Left lung (tissue), 10 donors: Measurements from ENCODE around the gene MRGPRF. TPM values are rescaled to one million over a fixed set of nuclear protein-coding genes. Genes with fewer than 3 reads are reported as not detected.

Experiments
- ATAC-seq: fragments of 200-7000 bp; cut with Tn5 transposase; one replicate; pipeline ENCODE4 v1.9.1; 2020; ENCODE audit warnings: moderate library complexity
- DNase-seq, 4 donors: peaks; one replicate each; pipeline ENCODE4 v3.0.0-alpha.2; 2013 to 2020
- H3K27ac ChIP-seq, 2 donors: fragments of 200-600 bp; sonication (generic) in 1 of 2; one replicate each; pipeline versions ENCODE4 v1.5.0 to v1.8.0; 2020 to 2021
- H3K27me3 ChIP-seq, 2 donors: fragments of 200-600 bp; sonication (generic) in 1 of 2; one replicate each; pipeline versions ENCODE4 v1.5.0 to v1.8.0; 2020 to 2021
- H3K36me3 ChIP-seq, 2 donors: fragments of 200-600 bp; sonication (generic) in 1 of 2; one replicate each; pipeline versions ENCODE4 v1.5.0 to v1.8.0; 2020 to 2021
- H3K4me1 ChIP-seq, 2 donors: fragments of 200-600 bp; one replicate each; pipeline ENCODE4 v1.8.0; 2021
- H3K4me3 ChIP-seq, 2 donors: fragments of 200-600 bp; sonication (generic) in 1 of 2; one replicate each; pipeline versions ENCODE4 v1.5.0 to v1.8.0; 2020 to 2021; ENCODE audit warnings: mild to moderate bottlenecking in 1 of 2
- H3K9me3 ChIP-seq, 2 donors: fragments of 200-600 bp; sonication (generic) in 1 of 2; one replicate each; pipeline versions ENCODE4 v1.5.0 to v1.8.0; 2020 to 2021
- intact Hi-C, 2 donors: fragments of 100-400 bp; cut with DNase I; formaldehyde crosslinking; loops; one replicate each; pipeline versions ENCODE4 v1.11.2 to v1.14.2; 2022
- polyA plus RNA-seq, 6 donors: library from polyadenylated mRNA; unstranded; fragments of 120-200 nt; gene quantifications; one replicate each; pipeline ENCODE4 v1.2.1, GENCODE V29; 2013; ENCODE audit not compliant: insufficient read length in 6 of 6
- total RNA-seq, 2 donors: library from RNA; stranded (reverse); fragmentation: NEBNext Ultra II Directional; extraction: Animal tissue kit (Norgen Biotek cat#: 25700); gene quantifications; one replicate each; pipeline ENCODE4 v1.2.1, GENCODE V29; 2021
- TF ChIP-seq, protein P1 (sequence below), 2 donors: fragments of 200-600 bp; sonication (generic) in 1 of 2; IDR thresholded peaks; one replicate each; pipeline versions ENCODE4 v1.5.0 to v1.8.0; 2021; ENCODE audit warnings: antibody characterized with exemption in 2 of 2
- donor health status: DM: no; HTN: yes; CAD: no.
- donor health status: DM: no; HTN: no; CAD: no.

Gene MRGPRF
- total and polyA plus RNA-seq, 8 donors, result 4.2 to 22.6 (median 6.2) TPM

- Histone ChIP-seq H3K4me3 (no peak within 1 kb of the TSS), H3K4me1 (no peaks in the 10 kb centered on the region), H3K27me3 (peaks cover 0 to 34% of the 10 kb centered on the region in 2 donors), H3K27ac (no peak within 1 kb of the TSS), H3K9me3 (peaks cover 0 to 5% of the 10 kb centered on the region in 2 donors), H3K36me3 (no peaks in the 10 kb centered on the region)
- ATAC-seq (no peak), DNase-seq (no peak)
- TF ChIP-seq, protein P1, sequence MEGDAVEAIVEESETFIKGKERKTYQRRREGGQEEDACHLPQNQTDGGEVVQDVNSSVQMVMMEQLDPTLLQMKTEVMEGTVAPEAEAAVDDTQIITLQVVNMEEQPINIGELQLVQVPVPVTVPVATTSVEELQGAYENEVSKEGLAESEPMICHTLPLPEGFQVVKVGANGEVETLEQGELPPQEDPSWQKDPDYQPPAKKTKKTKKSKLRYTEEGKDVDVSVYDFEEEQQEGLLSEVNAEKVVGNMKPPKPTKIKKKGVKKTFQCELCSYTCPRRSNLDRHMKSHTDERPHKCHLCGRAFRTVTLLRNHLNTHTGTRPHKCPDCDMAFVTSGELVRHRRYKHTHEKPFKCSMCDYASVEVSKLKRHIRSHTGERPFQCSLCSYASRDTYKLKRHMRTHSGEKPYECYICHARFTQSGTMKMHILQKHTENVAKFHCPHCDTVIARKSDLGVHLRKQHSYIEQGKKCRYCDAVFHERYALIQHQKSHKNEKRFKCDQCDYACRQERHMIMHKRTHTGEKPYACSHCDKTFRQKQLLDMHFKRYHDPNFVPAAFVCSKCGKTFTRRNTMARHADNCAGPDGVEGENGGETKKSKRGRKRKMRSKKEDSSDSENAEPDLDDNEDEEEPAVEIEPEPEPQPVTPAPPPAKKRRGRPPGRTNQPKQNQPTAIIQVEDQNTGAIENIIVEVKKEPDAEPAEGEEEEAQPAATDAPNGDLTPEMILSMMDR (IDR thresholded peaks at IDR 0.05), result no peak
- intact Hi-C loops, result no loop called here
Measured at GRCh38 chr11:68980776-68981065, 32.3 kb downstream of the MRGPRF start, which contains the start of gene MRGPRD. Gene MRGPRD (minus strand): TSS chr11:68980986. CDS start chr11:68980986, 0 bp downstream.

GRCh38 chr11:68979931-68980775 lies 32.9 kb downstream of the MRGPRF start:
- intact Hi-C loops, result no loop called here
- Histone ChIP-seq H3K4me1 (no peaks in the 10 kb centered on the region), H3K27me3 (peaks cover 0 to 32% of the 10 kb centered on the region in 2 donors), H3K27ac (no peak overlapping the region), H3K36me3 (no peaks in the 10 kb centered on the region), H3K4me3 (no peak overlapping the region), H3K9me3 (peaks cover 0 to 5% of the 10 kb centered on the region in 2 donors)
- no peak for ATAC-seq
- TF ChIP-seq, protein P1 (IDR thresholded peaks at IDR 0.05), result no peak
- peak in 1 of 4 donors; percentile 19 for DNase-seq

GRCh38 chr11:68978931-68979594 lies 34.0 kb downstream of the MRGPRF start:
- Histone ChIP-seq H3K4me1 (no peaks in the 10 kb centered on the region), H3K27ac (no peak overlapping the region), H3K27me3 (peaks cover 0 to 26% of the 10 kb centered on the region in 2 donors), H3K4me3 (no peak overlapping the region), H3K9me3 (peaks cover 0 to 5% of the 10 kb centered on the region in 2 donors), H3K36me3 (no peaks in the 10 kb centered on the region)
- TF ChIP-seq, protein P1 (IDR thresholded peaks at IDR 0.05), result no peak
- ATAC-seq (no peak), DNase-seq (peak in 1 of 4 donors; percentile 13)
- intact Hi-C loops, result no loop called here

DNA sequence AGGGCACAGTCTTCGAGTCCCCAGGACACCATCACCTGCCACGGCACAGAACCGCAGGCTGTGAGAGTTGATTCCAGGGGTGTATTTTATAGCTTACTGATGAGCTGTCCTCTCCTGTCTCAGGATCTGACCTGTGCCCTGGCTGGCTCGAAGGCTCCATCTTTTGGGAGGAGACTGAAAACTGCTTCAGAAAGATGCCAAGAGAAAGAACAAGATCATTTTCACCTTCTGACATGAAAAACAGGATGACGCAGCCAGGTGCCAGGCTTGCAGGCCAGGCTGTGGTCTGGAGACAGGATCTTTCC lies 34.5 kb downstream of the MRGPRF start:
- ATAC-seq (no peak), DNase-seq (no peak)
- Histone ChIP-seq H3K4me1 (no peaks in the 10 kb centered on the region), H3K4me3 (no peak overlapping the region), H3K9me3 (peaks cover 0 to 5% of the 10 kb centered on the region in 2 donors), H3K27ac (no peak overlapping the region), H3K36me3 (no peaks in the 10 kb centered on the region), H3K27me3 (peaks cover 0 to 26% of the 10 kb centered on the region in 2 donors)
- TF ChIP-seq, protein P1 (IDR thresholded peaks at IDR 0.05), result no peak
- intact Hi-C loops, result no loop called here
